NCI-H1105 (cell line): ENCODE results near the gene PSMA2.
"Not testable (repeated sequence)": the region's sequence is repeated elsewhere in the genome, so short reads cannot be mapped to it uniquely, and the experiment has no call there.

Experiments used
- DNase-seq: peaks from one replicate; lab custom pipeline; 2025; lab: John Stamatoyannopoulos, UW

Gene PSMA2

GRCh38 chr7:42906181-42906580 is 25.8 kb downstream of the PSMA2 start:
- no peak for DNase-seq

DNA sequence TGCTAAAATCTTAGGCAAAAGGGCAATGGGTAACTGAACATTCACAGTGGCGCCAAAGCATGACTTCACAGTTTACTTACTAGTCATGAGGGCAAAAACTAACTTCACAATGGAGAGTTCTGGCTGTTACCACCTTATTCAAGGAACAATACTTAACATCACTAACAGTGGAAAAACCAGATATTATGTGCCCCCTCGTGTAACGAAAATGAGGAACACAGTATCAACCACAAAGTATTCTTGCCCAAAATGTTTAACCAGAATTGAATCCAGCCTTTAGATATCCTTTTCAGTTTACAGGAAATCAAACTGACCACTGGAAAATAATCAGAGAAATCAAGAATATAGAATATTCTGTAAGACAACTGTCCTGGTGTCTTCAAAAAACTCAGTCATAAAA is 29.6 kb downstream of the PSMA2 start:
- DNase-seq, result no peak

DNA sequence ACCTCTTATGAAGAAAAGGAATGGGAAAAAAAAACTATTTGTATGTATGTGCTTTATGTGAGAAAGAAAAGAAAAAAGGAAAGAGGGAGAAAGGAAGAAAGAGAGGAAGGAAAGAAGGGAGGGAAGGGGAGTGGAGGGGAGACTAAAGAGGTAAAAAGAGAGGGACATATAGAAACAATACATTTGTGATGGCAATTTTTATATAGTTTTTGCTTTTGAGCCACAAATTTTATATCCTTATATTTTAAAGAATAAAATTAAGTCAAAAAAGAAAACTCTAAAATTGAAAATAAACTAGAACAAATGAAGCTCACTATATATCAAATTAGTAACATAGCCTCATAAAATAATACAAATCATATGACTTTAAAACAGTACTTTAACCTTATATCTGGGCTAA is 31.1 kb downstream of the PSMA2 start:
- DNase-seq, result no peak

GRCh38 chr7:42893346-42894240 is 38.4 kb downstream of the PSMA2 start:
- peak; percentile 21 for DNase-seq

DNA sequence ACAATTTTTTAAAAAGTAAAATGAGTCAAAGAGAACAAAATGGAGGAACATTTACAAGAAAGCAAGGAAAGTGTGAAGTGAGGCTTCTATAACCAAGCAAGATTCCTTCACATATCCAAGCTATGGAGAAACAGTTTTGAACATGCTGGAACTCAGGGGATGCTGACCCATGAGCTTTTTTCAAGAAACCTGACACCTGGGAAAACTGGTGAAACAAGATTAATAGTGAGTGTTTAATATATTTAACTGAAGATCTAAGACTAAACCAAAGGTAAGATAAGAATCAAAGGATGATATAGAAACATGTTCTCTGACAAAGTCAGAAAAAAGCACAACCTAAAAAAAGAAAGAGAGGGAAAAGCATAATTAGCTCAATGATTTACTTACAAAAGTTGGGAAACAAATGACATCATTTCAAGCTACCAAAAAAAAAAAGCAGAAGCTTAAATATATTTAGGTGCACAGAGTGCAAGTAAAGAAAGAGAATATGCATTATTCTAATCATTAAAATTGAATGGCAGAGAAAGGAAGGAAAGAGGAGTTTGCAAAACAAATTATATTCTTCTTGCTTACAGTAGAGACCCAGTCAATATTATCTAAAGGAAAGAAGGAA is 45.0 kb downstream of the PSMA2 start:
- DNase-seq, result no peak

GRCh38 chr7:42886129-42886528 is 45.8 kb downstream of the PSMA2 start:
- no peak for DNase-seq

DNA sequence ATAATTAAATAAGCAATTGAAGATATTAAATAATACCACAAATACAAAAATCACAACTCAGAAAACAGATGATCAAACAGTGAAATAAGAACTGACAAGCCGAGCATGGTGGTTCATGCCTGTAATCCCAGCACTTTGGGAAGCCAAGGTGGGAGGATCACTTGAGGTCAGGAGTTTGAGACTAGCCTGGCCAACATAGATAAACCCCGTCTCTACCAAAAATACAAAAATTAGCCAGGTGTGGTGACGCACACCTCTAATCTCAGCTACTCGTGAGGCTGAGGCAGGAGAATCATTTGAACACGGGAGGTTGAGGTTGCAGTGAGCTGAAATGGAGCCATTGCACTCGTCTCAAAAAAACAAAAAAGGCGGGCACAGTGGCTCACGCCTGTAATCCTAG is 46.8 kb downstream of the PSMA2 start:
- not testable (repeated sequence) for DNase-seq

DNA sequence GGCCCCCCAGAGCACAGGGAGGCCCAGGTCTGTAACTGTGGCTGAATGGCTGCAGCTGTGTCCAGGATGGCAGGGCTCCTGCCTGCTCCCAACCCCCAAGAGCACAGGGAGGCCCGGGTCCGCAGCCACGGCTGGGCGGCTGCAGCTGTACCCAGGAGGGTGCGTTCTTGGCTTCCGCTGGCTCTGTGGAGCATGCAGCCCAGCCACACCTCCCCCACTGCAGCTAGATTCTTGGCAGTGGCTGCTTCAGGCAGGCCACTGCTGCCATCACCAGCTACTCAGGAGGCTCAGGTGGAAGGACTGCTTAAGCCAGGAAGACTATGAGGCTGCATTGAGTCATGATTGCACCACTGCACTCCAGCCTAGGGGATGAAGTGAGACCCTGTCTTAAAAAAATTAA is 48.0 kb downstream of the PSMA2 start:
- DNase-seq, result no peak

DNA sequence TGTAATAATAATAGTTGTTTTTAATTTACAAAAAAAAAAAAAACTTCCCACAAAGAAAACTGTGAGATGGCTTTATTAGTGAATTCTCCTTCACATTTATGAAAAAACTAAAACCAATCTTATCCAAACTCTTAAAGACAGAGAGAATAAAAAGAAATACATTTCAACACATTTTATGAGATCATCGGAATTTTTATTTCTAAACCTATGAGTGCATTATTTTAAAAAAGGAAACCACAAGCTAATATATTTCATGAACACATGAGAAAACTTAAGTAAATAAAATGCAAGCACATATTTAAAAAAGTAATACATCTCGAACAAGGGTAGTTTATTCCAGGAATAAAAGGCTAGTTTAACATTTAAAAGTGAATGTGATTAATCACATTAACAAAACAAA is 51.6 kb downstream of the PSMA2 start:
- no peak for DNase-seq

GRCh38 chr7:42878303-42878702 is 53.7 kb downstream of the PSMA2 start:
- DNase-seq, result no peak

- no peak for DNase-seq
Observed at GRCh38 chr7:42877862-42878261, 54.1 kb downstream of the PSMA2 start.

- no peak for DNase-seq
Observed at GRCh38 chr7:42876182-42877068, 55.5 kb downstream of the PSMA2 start.

GRCh38 chr7:42869131-42870020 is 62.6 kb downstream of the PSMA2 start:
- DNase-seq, result no peak

DNA sequence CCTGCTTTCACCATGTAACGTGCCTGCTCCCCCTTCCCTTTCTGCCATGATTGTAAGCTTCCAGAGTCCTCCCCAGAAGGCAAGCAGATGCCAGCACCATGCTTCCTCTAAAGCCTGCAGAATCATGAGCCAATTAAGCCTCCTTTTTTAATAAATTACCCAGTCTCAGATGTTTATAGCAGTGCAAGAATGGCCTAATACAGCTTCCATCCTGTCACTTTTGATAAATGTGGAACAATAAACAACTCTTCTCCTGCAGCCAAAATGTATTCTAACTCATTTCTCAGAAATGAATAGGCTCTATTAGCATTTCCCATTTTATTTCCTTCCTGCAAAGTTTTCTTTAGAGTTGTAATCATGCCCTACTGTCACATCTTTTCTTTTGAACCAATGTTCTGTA is 63.5 kb downstream of the PSMA2 start:
- DNase-seq, result no peak
